Breast epithelium (tissue), 4 donors: ENCODE measurements around the gene SLK. TPM values are rescaled to one million over a fixed set of nuclear protein-coding genes. Genes with fewer than 3 reads are reported as not detected.
A peak's percentile ranks its signal among the peaks of the same experiment; 100 is the strongest.

ENCODE experiments used
- DNase-seq, 2 donors: peaks; one replicate each; pipeline ENCODE4 v3.0.0-alpha.2; 2019; ENCODE audit warnings: low spot score in 2 of 2
- H3K27ac ChIP-seq, 2 donors: fragments of 200-600 bp; sonication (generic) in 1 of 2; one replicate each; pipeline ENCODE4 v1.5.1; 2016 to 2019; ENCODE audit warnings: mild to moderate bottlenecking in 1 of 2
- H3K27me3 ChIP-seq, 2 donors: fragments of 200-600 bp; sonication (generic) in 1 of 2; one replicate each; pipeline versions ENCODE4 v1.5.1 to v1.6.0; 2017 to 2019; ENCODE audit warnings: control low read depth in 1 of 2, mild to moderate bottlenecking in 1 of 2
- H3K36me3 ChIP-seq: fragments of 200-600 bp; one replicate; pipeline ENCODE4 v1.5.1; 2019
- H3K4me1 ChIP-seq, 2 donors: fragments of 200-600 bp; sonication (generic); one replicate each; pipeline ENCODE4 v1.5.1; 2016 to 2019; ENCODE audit warnings: control low read depth in 1 of 2
- H3K4me3 ChIP-seq, 3 donors: fragments of 200-600 bp; sonication (generic); 1 replicate in 2 of 3; 2 replicates in 1 of 3; pipeline ENCODE4 v1.5.1; 2016 to 2019; ENCODE audit warnings: mild to moderate bottlenecking in 3 of 3, moderate library complexity in 2 of 3
- H3K9me3 ChIP-seq, 2 donors: fragments of 200-600 bp; sonication (generic) in 1 of 2; one replicate each; pipeline ENCODE4 v1.5.1; 2016 to 2019; ENCODE audit warnings: control low read depth in 1 of 2
- CTCF ChIP-seq, 3 donors: fragments of 450-650 bp; IDR thresholded peaks; one replicate each; pipeline ENCODE4 v1.5.1; 2016 to 2017; ENCODE audit warnings: antibody characterized with exemption in 3 of 3, mild to moderate bottlenecking in 3 of 3, moderate library complexity in 3 of 3
- POLR2A ChIP-seq: fragments of 450-650 bp; IDR thresholded peaks from one replicate; pipeline ENCODE4 v1.6.1; 2016; ENCODE audit warnings: antibody characterized with exemption, mild to moderate bottlenecking, moderate library complexity
- POLR2AphosphoS5 ChIP-seq, 3 donors: sonication (generic); formaldehyde crosslinking; IDR thresholded peaks; one replicate each; pipeline ENCODE4 v1.6.1; 2017; ENCODE audit warnings: antibody characterized with exemption in 3 of 3
- intact Hi-C: fragments of 100-400 bp; cut with DNase I; formaldehyde crosslinking; loops from one replicate; pipeline ENCODE4 v1.15.1; 2023; ENCODE audit warnings: low total_unique reads
- total RNA-seq, 3 donors: library from RNA; depleted of rRNA; stranded (reverse); fragments of >200 nt; gene quantifications; one replicate each; pipeline ENCODE4 v1.1.0, GENCODE V29; 2016

The SLK gene
- 10 to 100 TPM; 63.2 to 94.4 (median 76.4) TPM for total RNA-seq

- TF ChIP-seq POLR2AphosphoS5 (IDR thresholded peaks at IDR 0.05) (peak in 2 of 3 donors; percentile 34 to 81), CTCF (IDR thresholded peaks at IDR 0.05) (no peak), POLR2A (no peak)
- intact Hi-C loops: loop anchor here (5.0 kb wide), 1 partner anchor 65 kb away; no protein-coding TSS in a partner anchor
These were observed at the start of gene SLK for GRCh38 chr10:103966671-103967447. TSS of gene SLK (plus strand) at chr10:103967140. CDS start at chr10:103967746, 606 bp downstream.

GRCh38 chr10:103917302-103918052 is 49.5 kb upstream of the SLK start:
- H3K4me3 ChIP-seq: peak overlapping the region; percentile 64 to 79 (median 73)
- intact Hi-C loops: no loop called here
- no peaks in the 10 kb centered on the region for H3K4me1 ChIP-seq
- no peaks in the 10 kb centered on the region for H3K9me3 ChIP-seq
- TF ChIP-seq POLR2AphosphoS5 (IDR thresholded peaks at IDR 0.05): peak; percentile 35 to 77 (median 63)
- TF ChIP-seq CTCF (IDR thresholded peaks at IDR 0.05): peak in 1 of 3 donors; percentile 11
- TF ChIP-seq POLR2A: no peak
- no peaks in the 10 kb centered on the region for H3K36me3 ChIP-seq
- no peaks in the 10 kb centered on the region for H3K27me3 ChIP-seq
- H3K27ac ChIP-seq: peak overlapping the region; percentile 93 to 94
- DNase-seq: peak; percentile 51 to 58

More at GRCh38 chr10:103966671-103967447, at the start of gene SLK:
- Histone ChIP-seq H3K9me3 (no peaks in the 10 kb centered on the region), H3K27ac (peak within 1 kb of the TSS; percentile 96 to 100), H3K4me3 (peak within 1 kb of the TSS; percentile 86 to 94 (median 94)), H3K4me1 (peaks cover 0 to 8% of the 10 kb centered on the region in 2 donors), H3K36me3 (no peaks in the 10 kb centered on the region), H3K27me3 (no peaks in the 10 kb centered on the region)
- DNase-seq: peak; percentile 65 to 69

- H3K27me3 ChIP-seq: no peaks in the 10 kb centered on the region
- no peaks in the 10 kb centered on the region for H3K4me1 ChIP-seq
- H3K4me3 ChIP-seq: peak within 1 kb of the TSS; percentile 64 to 79 (median 73)
- intact Hi-C loops: no loop called here
- H3K9me3 ChIP-seq: no peaks in the 10 kb centered on the region
- H3K27ac ChIP-seq: peak within 1 kb of the TSS; percentile 93 to 94
- DNase-seq: peak; percentile 94 to 97
- TF ChIP-seq POLR2A (peak; percentile 85), CTCF (IDR thresholded peaks at IDR 0.05) (peak in 2 of 3 donors; percentile 26 to 39), POLR2AphosphoS5 (IDR thresholded peaks at IDR 0.05) (peak; percentile 5 to 76 (median 63))
- no peaks in the 10 kb centered on the region for H3K36me3 ChIP-seq
These were observed 48.7 kb upstream of the SLK start, which contains the start of gene STN1 for GRCh38 chr10:103918053-103918846. TSS of gene STN1 (minus strand) at chr10:103918184. CDS start at chr10:103917594, 590 bp downstream.

- intact Hi-C loops: no loop called here
- Histone ChIP-seq H3K27ac (no peak overlapping the region), H3K9me3 (no peaks in the 10 kb centered on the region), H3K4me1 (no peaks in the 10 kb centered on the region), H3K36me3 (no peaks in the 10 kb centered on the region), H3K27me3 (no peaks in the 10 kb centered on the region), H3K4me3 (no peak overlapping the region)
- no peak for TF ChIP-seq POLR2A
- no peak for TF ChIP-seq CTCF (IDR thresholded peaks at IDR 0.05)
- TF ChIP-seq POLR2AphosphoS5 (IDR thresholded peaks at IDR 0.05): no peak
- DNase-seq: no peak
These were observed 47.3 kb upstream of the SLK start for GRCh38 chr10:103919648-103920025.
